K562 (cell line): ENCODE results near the gene POGZ. TPM values are rescaled to one million over a fixed set of nuclear protein-coding genes. Genes with fewer than 3 reads are reported as not detected.

Source experiments
- ATAC-seq: fragments of 200-7000 bp; cut with Tn5 transposase; 3 replicates; pipeline ENCODE4 v1.9.1; 2020; ENCODE audit warnings: moderate library complexity
- BruUV-seq: library from RNA; stranded (reverse); fragments of 400-500 nt; replicated peaks from 2 replicates; lab custom pipeline; 2021; lab: Mats Ljungman, UMichigan
- CTCF ChIA-PET: fragments of 300-600 bp; formaldehyde crosslinking; extraction: SDS; loops from one replicate; lab custom pipeline; 2021; ENCODE audit warnings: low intra/inter-chr PET ratio; lab: Yijun Ruan, JAX
- POLR2A ChIA-PET: fragments of 300-600, 350-650 bp; sonication (Branson Sonifier 250); formaldehyde crosslinking; extraction: SDS; loops from one replicate; lab custom pipeline; 2021; ENCODE audit warnings: antibody characterized with exemption, inconsistent platforms; lab: Yijun Ruan, JAX
- DNase-seq, 4 experiments: peaks; one replicate each; pipeline versions ENCODE4 v3.0.0 to v3.0.0-alpha.2; 2011 to 2018; ENCODE audit warnings: low spot score in 3 of 4, mixed read lengths in 3 of 4; ENCODE audit errors: extremely low read depth in 1 of 4
- FAIRE-seq: peaks from 2 replicates; lab custom pipeline; 2011; peaks lifted over from hg19 to GRCh38; lab: Jason Lieb, UNC
- H2AFZ ChIP-seq: 2 replicates; pipeline ENCODE4 v1.6.0; 2011; ENCODE audit warnings: low read depth, low read length, control low read depth, inconsistent platforms
- H3K27ac ChIP-seq: fragments of 200-600 bp; 3 replicates; pipeline ENCODE4 v1.8.0; 2011; ENCODE audit warnings: low read depth, mild to moderate bottlenecking, control low read depth, inconsistent platforms, low read length, moderate library complexity, mixed read lengths; ENCODE audit errors: extremely low read depth
- H3K27me3 ChIP-seq, 2 experiments: fragments of 300-600 bp in 1 of 2; 2 replicates in 1 of 2; 3 replicates in 1 of 2; pipeline versions ENCODE4 v1.6.0 to v1.8.0; 2011; ENCODE audit warnings: inconsistent platforms in 2 of 2, low read length in 2 of 2, mild to moderate bottlenecking in 1 of 2, mixed read lengths in 1 of 2, moderate library complexity in 1 of 2; ENCODE audit not compliant: control insufficient read depth in 2 of 2, insufficient read depth in 2 of 2
- H3K36me3 ChIP-seq: fragments of 300-600 bp; 3 replicates; pipeline ENCODE4 v1.8.0; 2011; ENCODE audit warnings: mild to moderate bottlenecking, low read length, inconsistent platforms; ENCODE audit not compliant: control insufficient read depth, insufficient read depth
- H3K4me1 ChIP-seq, 2 experiments: fragments of 200-600 bp in 1 of 2; replicated peaks in 1 of 2; 2 replicates in 1 of 2; 3 replicates in 1 of 2; pipeline versions ENCODE4 v1.5.1 to v1.8.0; 2011; ENCODE audit warnings: inconsistent platforms in 2 of 2, low read length in 2 of 2, mild to moderate bottlenecking in 1 of 2, mixed read lengths in 1 of 2, moderate library complexity in 1 of 2; ENCODE audit not compliant: control insufficient read depth in 2 of 2, insufficient read depth in 2 of 2
- H3K4me2 ChIP-seq: 2 replicates; pipeline ENCODE4 v1.6.1; 2011; ENCODE audit warnings: low read length, control low read depth, inconsistent platforms, mixed read lengths; ENCODE audit not compliant: insufficient read depth
- H3K4me3 ChIP-seq: fragments of 200-600 bp; sonication (generic), shearing (Covaris generic); 2 replicates; pipeline ENCODE4 v1.5.1; 2016; ENCODE audit warnings: control low read depth, inconsistent platforms
- H3K79me2 ChIP-seq: fragments of 200-600 bp; 3 replicates; pipeline ENCODE4 v1.8.0; 2011; ENCODE audit warnings: low read length, inconsistent platforms; ENCODE audit not compliant: control insufficient read depth, insufficient read depth
- H3K9ac ChIP-seq, 2 experiments: 2 replicates each; pipeline versions ENCODE4 v1.6.0 to v1.6.1; 2011; ENCODE audit warnings: low read depth in 2 of 2, low read length in 2 of 2, control low read depth in 1 of 2, inconsistent platforms in 1 of 2, mild to moderate bottlenecking in 1 of 2, mixed read lengths in 1 of 2; ENCODE audit not compliant: insufficient read depth in 1 of 2
- H3K9me1 ChIP-seq: one replicate; pipeline ENCODE4 v1.6.0; 2011; ENCODE audit warnings: inconsistent platforms, mild to moderate bottlenecking, low read length, moderate library complexity; ENCODE audit not compliant: control insufficient read depth, insufficient read depth
- H3K9me3 ChIP-seq: replicated peaks from 2 replicates; pipeline ENCODE4 v1.5.1; 2011; ENCODE audit warnings: low read depth, low read length, inconsistent platforms; ENCODE audit not compliant: control insufficient read depth, insufficient read depth
- H4K20me1 ChIP-seq: replicated peaks from 2 replicates; pipeline ENCODE4 v1.6.1; 2011; ENCODE audit warnings: low read length, inconsistent platforms, mixed read lengths; ENCODE audit not compliant: control insufficient read depth, insufficient read depth
- SPI1 ChIP-seq: IDR thresholded peaks from 2 replicates; pipeline ENCODE4 v1.6.1; 2011; ENCODE audit warnings: low read depth, low read length, control low read depth, borderline replicate concordance
- WGBS: fragments of 100-300 bp; shearing (Covaris generic); methylation state at CpG from one replicate; pipeline ENCODE4 v1.1.6; 2016; ENCODE audit warnings: low coverage, mixed read lengths; ENCODE audit not compliant: insufficient coverage; ENCODE audit errors: missing lambda C conversion rate; 5-methylcytosine and 5-hydroxymethylcytosine counted together
- in situ Hi-C: fragments of 300-500 bp; cut with MboI; formaldehyde crosslinking; loops from 4 replicates; pipeline ENCODE4 v1.15.0; 2018; ENCODE audit warnings: inconsistent platforms, mixed read lengths
- intact Hi-C: fragments of 100-400 bp; cut with micrococcal nuclease; formaldehyde crosslinking; loops from 2 replicates; pipeline ENCODE4 v1.14.2; 2022
- polyA plus RNA-seq, 8 experiments: library from polyadenylated mRNA; depleted of rRNA in 4 of 8; stranded (reverse) in 5 of 8; unstranded in 3 of 8; fragments of >200 nt; fragmentation: Nextera tagmentation in 2 of 8; fragmentation: Illumina TruSeq in 1 of 8; extraction: Ambion mirVana in 2 of 8; extraction: Trizol in 1 of 8; gene quantifications; 2 replicates each; pipeline versions ENCODE4 v1.2.1 to v1.2.3, GENCODE V29; 2011 to 2014; ENCODE audit warnings: inconsistent platforms in 1 of 8, missing spikeins in 1 of 8
- small RNA-seq: library from RNA; depleted of rRNA; stranded (forward); fragments of <200 nt; gene quantifications from one replicate; pipeline ENCODE3, GENCODE V24; 2014
- total RNA-seq, 7 experiments: library from RNA; depleted of rRNA in 6 of 7; stranded (reverse); fragments of >200 nt in 6 of 7; fragmentation: Illumina TruSeq in 2 of 7; extraction: Trizol in 2 of 7; gene quantifications; 2 replicates each; pipeline versions ENCODE4 v1.2.1 to v1.2.3, GENCODE V29; 2011 to 2021; ENCODE audit warnings: low replicate concordance in 1 of 7
- TF ChIP-seq, protein P1 (sequence below): fragments of 250-450 bp; sonication (Bioruptor Pico); IDR thresholded peaks from 2 replicates; pipeline ENCODE4 v1.5.0; 2021
- TF ChIP-seq, protein P2 (sequence below): fragments of 450-650 bp; formaldehyde crosslinking; IDR thresholded peaks from 2 replicates; pipeline ENCODE4 v1.4.0; 2020; ENCODE audit warnings: mild to moderate bottlenecking

Gene POGZ
- total and polyA plus RNA-seq, 9 of the 15 experiments (the other 6 are each of a cell fraction or from before 2014, with no cell fraction given) = 9.4 to 40.6 (median 21.6) TPM

DNA sequence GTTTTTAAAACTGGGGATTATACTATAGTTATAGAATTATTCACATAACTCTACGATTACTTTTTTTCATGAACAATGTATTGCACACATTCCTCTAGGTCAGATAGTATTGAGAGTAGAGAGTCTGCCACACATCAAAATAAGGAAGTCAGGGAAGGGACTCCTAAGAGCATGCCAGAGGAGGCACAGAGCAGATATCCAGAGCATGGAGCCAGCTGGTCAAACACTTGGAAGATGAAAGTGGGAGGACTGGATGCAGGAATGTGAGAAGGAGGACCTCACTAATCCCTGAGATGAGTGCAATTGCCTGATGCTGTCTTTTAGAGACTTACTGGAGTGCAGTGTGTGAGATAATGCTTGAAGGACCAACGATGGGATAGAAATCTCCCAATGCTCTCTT is 102.6 kb downstream of the POGZ start:
- no peak overlapping the region for H3K27ac ChIP-seq
- no peaks in the 10 kb centered on the region for H4K20me1 ChIP-seq
- H3K4me3 ChIP-seq = no peak overlapping the region
- ATAC-seq = no peak; the same call in 2 of the 3 replicates
- ChIA-PET CTCF (no interaction called here), POLR2A (interaction anchor here (0.8 to 1.4 kb wide), 3 partner anchors 11 to 45 kb away, joined by 3 to 4 read pairs (median 3); partner anchors contain the start of gene PSMB4)
- in situ Hi-C loops (no loop called here), intact Hi-C loops (no loop called here)
- no peaks in the 10 kb centered on the region for H3K36me3 ChIP-seq
- 4% methylated on average over 2 of the region's 2 CpGs for WGBS
- H3K4me1 ChIP-seq = no peaks in the 10 kb centered on the region; a peak in 1 of 5 replicates
- FAIRE-seq = no peak
- TF ChIP-seq SPI1 = peak; percentile 70; the same call in 1 of the 2 replicates
- TF ChIP-seq, protein P1, sequence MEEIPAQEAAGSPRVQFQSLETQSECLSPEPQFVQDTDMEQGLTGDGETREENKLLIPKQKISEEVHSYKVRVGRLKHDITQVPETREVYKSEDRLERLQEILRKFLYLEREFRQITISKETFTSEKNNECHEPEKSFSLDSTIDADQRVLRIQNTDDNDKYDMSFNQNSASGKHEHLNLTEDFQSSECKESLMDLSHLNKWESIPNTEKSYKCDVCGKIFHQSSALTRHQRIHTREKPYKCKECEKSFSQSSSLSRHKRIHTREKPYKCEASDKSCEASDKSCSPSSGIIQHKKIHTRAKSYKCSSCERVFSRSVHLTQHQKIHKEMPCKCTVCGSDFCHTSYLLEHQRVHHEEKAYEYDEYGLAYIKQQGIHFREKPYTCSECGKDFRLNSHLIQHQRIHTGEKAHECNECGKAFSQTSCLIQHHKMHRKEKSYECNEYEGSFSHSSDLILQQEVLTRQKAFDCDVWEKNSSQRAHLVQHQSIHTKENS = no peak
- TF ChIP-seq, protein P2, sequence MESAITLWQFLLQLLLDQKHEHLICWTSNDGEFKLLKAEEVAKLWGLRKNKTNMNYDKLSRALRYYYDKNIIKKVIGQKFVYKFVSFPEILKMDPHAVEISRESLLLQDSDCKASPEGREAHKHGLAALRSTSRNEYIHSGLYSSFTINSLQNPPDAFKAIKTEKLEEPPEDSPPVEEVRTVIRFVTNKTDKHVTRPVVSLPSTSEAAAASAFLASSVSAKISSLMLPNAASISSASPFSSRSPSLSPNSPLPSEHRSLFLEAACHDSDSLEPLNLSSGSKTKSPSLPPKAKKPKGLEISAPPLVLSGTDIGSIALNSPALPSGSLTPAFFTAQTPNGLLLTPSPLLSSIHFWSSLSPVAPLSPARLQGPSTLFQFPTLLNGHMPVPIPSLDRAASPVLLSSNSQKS (CRISPR knock-in tag) = no peak
- TF ChIP-seq, all 486 proteins: peak for 1
- BruUV-seq = no TSS peak
- no peak overlapping the region for H3K4me2 ChIP-seq
- H3K27me3 ChIP-seq = no peaks in the 10 kb centered on the region
- no peak overlapping the region for H3K9ac ChIP-seq
- no peak for DNase-seq
- no peaks in the 10 kb centered on the region for H3K79me2 ChIP-seq
- no peaks in the 10 kb centered on the region for H3K9me1 ChIP-seq
- no peak overlapping the region for H2AFZ ChIP-seq
- peaks cover 3% of the 10 kb centered on the region; the same call in 1 of the 2 replicates for H3K9me3 ChIP-seq

Small RNA genes lying within 50 kb of the gene (small RNA-seq; reads per million reads assigned to genes)
- 0.62 reads per million, percentile 35 among the genes with 10 or more reads in this experiment for gene RNY4P25

Other genes starting within 250 kb of the POGZ start
Only the 7 nearest of the 9 such genes appear.
- gene PI4KB, start 132.1 kb downstream of the POGZ start, total RNA-seq (2014; rRNA removed) = 45.1 and 62.4 TPM in 2 replicates
- 20.5 and 27.9 TPM in 2 replicates for gene PI4KB, start 132.1 kb downstream of the POGZ start, total RNA-seq (2014; rRNA removed; fragmentation: Illumina TruSeq; extraction: Trizol)
- 30.1 and 32.8 TPM in 2 replicates for gene PI4KB, start 132.1 kb downstream of the POGZ start, total RNA-seq (2015; rRNA removed; fragmentation: Illumina TruSeq; extraction: Trizol)
- gene PI4KB, start 132.1 kb downstream of the POGZ start, total RNA-seq (2021) = 51.8 and 54.3 TPM in 2 replicates
- 65.4 and 78.3 TPM in 2 replicates for gene PI4KB, start 132.1 kb downstream of the POGZ start, polyA plus RNA-seq (2011; rRNA removed)
- gene PI4KB, start 132.1 kb downstream of the POGZ start, polyA plus RNA-seq (2014; fragmentation: Illumina TruSeq; extraction: Trizol) = 55.8 and 58.0 TPM in 2 replicates
- 1 to 10 TPM; 3.1 to 8.9 TPM for gene PI4KB, start 132.1 kb downstream of the POGZ start, polyA plus RNA-seq (2014; fragmentation: Nextera tagmentation; extraction: Ambion mirVana)
- 45.9 and 67.2 TPM in 2 replicates for gene PI4KB, start 132.1 kb downstream of the POGZ start, polyA plus RNA-seq (2014; rRNA removed)
- 25.7 and 30.5 TPM in 2 replicates for gene RFX5, start 112.2 kb downstream of the POGZ start, total RNA-seq (2014; rRNA removed)
- 32.2 and 34.6 TPM in 2 replicates for gene RFX5, start 112.2 kb downstream of the POGZ start, total RNA-seq (2014; rRNA removed; fragmentation: Illumina TruSeq; extraction: Trizol)
- gene RFX5, start 112.2 kb downstream of the POGZ start, total RNA-seq (2015; rRNA removed; fragmentation: Illumina TruSeq; extraction: Trizol) = 29.4 and 30.4 TPM in 2 replicates
- gene RFX5, start 112.2 kb downstream of the POGZ start, total RNA-seq (2021) = 32.7 and 36.1 TPM in 2 replicates
- gene RFX5, start 112.2 kb downstream of the POGZ start, polyA plus RNA-seq (2011; rRNA removed) = 38.5 and 40.3 TPM in 2 replicates
- 36.2 and 48.2 TPM in 2 replicates for gene RFX5, start 112.2 kb downstream of the POGZ start, polyA plus RNA-seq (2014; fragmentation: Illumina TruSeq; extraction: Trizol)
- 1 to 10 TPM; 3.8 to 4.9 TPM for gene RFX5, start 112.2 kb downstream of the POGZ start, polyA plus RNA-seq (2014; fragmentation: Nextera tagmentation; extraction: Ambion mirVana)
- 27.9 and 32.3 TPM in 2 replicates for gene RFX5, start 112.2 kb downstream of the POGZ start, polyA plus RNA-seq (2014; rRNA removed)
- gene SELENBP1, start 86.8 kb downstream of the POGZ start, total RNA-seq (2014; rRNA removed) = 40.7 and 62.2 TPM in 2 replicates
- gene SELENBP1, start 86.8 kb downstream of the POGZ start, total RNA-seq (2014; rRNA removed; fragmentation: Illumina TruSeq; extraction: Trizol) = 18.9 and 28.3 TPM in 2 replicates
- 25.8 and 25.9 TPM in 2 replicates for gene SELENBP1, start 86.8 kb downstream of the POGZ start, total RNA-seq (2015; rRNA removed; fragmentation: Illumina TruSeq; extraction: Trizol)
- gene SELENBP1, start 86.8 kb downstream of the POGZ start, total RNA-seq (2021) = 41.9 and 42.9 TPM in 2 replicates
- 30.2 and 53.7 TPM in 2 replicates for gene SELENBP1, start 86.8 kb downstream of the POGZ start, polyA plus RNA-seq (2011; rRNA removed)
- gene SELENBP1, start 86.8 kb downstream of the POGZ start, polyA plus RNA-seq (2014; fragmentation: Illumina TruSeq; extraction: Trizol) = 45.0 and 45.3 TPM in 2 replicates
- gene SELENBP1, start 86.8 kb downstream of the POGZ start, polyA plus RNA-seq (2014; fragmentation: Nextera tagmentation; extraction: Ambion mirVana) = 10 to 100 TPM; 52.1 to 81.2 TPM
- 47.1 and 50.8 TPM in 2 replicates for gene SELENBP1, start 86.8 kb downstream of the POGZ start, polyA plus RNA-seq (2014; rRNA removed)
- gene PSMB4, start 59.9 kb downstream of the POGZ start, total RNA-seq (2014; rRNA removed) = 443 and 445 TPM in 2 replicates
- 352 and 409 TPM in 2 replicates for gene PSMB4, start 59.9 kb downstream of the POGZ start, total RNA-seq (2014; rRNA removed; fragmentation: Illumina TruSeq; extraction: Trizol)
- 383 and 397 TPM in 2 replicates for gene PSMB4, start 59.9 kb downstream of the POGZ start, total RNA-seq (2015; rRNA removed; fragmentation: Illumina TruSeq; extraction: Trizol)
- 411 and 426 TPM in 2 replicates for gene PSMB4, start 59.9 kb downstream of the POGZ start, total RNA-seq (2021)
- 448 and 475 TPM in 2 replicates for gene PSMB4, start 59.9 kb downstream of the POGZ start, polyA plus RNA-seq (2011; rRNA removed)
- gene PSMB4, start 59.9 kb downstream of the POGZ start, polyA plus RNA-seq (2014; fragmentation: Illumina TruSeq; extraction: Trizol) = 559 and 568 TPM in 2 replicates
- 100 to 1,000 TPM; 638 to 674 TPM for gene PSMB4, start 59.9 kb downstream of the POGZ start, polyA plus RNA-seq (2014; fragmentation: Nextera tagmentation; extraction: Ambion mirVana)
- gene PSMB4, start 59.9 kb downstream of the POGZ start, polyA plus RNA-seq (2014; rRNA removed) = 603 and 655 TPM in 2 replicates
- 1.4 TPM in 1 of 2 replicates, not detected in the other for gene CGN, start 51.9 kb upstream of the POGZ start, total RNA-seq (2014; rRNA removed)
- 0.04 and 0.06 TPM in 2 replicates for gene CGN, start 51.9 kb upstream of the POGZ start, total RNA-seq (2014; rRNA removed; fragmentation: Illumina TruSeq; extraction: Trizol)
- 0.07 TPM in 1 of 2 replicates, not detected in the other for gene CGN, start 51.9 kb upstream of the POGZ start, total RNA-seq (2015; rRNA removed; fragmentation: Illumina TruSeq; extraction: Trizol)
- gene CGN, start 51.9 kb upstream of the POGZ start, total RNA-seq (2021) = 0.27 and 0.34 TPM in 2 replicates
- gene CGN, start 51.9 kb upstream of the POGZ start, polyA plus RNA-seq (2011; rRNA removed) = 0.14 and 0.16 TPM in 2 replicates
- gene CGN, start 51.9 kb upstream of the POGZ start, polyA plus RNA-seq (2014; fragmentation: Illumina TruSeq; extraction: Trizol) = 0.03 and 0.19 TPM in 2 replicates
- gene CGN, start 51.9 kb upstream of the POGZ start, polyA plus RNA-seq (2014; fragmentation: Nextera tagmentation; extraction: Ambion mirVana) = under 1 TPM in 1 of 2 experiments, not detected in 1; 0.18 TPM
- gene CGN, start 51.9 kb upstream of the POGZ start, polyA plus RNA-seq (2014; rRNA removed) = 0.09 TPM in 1 of 2 replicates, not detected in the other
- gene TUFT1, start 80.8 kb upstream of the POGZ start, total RNA-seq (2014; rRNA removed) = 1.4 and 1.6 TPM in 2 replicates
- gene TUFT1, start 80.8 kb upstream of the POGZ start, total RNA-seq (2014; rRNA removed; fragmentation: Illumina TruSeq; extraction: Trizol) = 1.2 and 1.6 TPM in 2 replicates
- gene TUFT1, start 80.8 kb upstream of the POGZ start, total RNA-seq (2015; rRNA removed; fragmentation: Illumina TruSeq; extraction: Trizol) = 0.54 and 0.68 TPM in 2 replicates
- gene TUFT1, start 80.8 kb upstream of the POGZ start, total RNA-seq (2021) = 1.4 and 2.0 TPM in 2 replicates
- gene TUFT1, start 80.8 kb upstream of the POGZ start, polyA plus RNA-seq (2011; rRNA removed) = 1.5 and 2.4 TPM in 2 replicates
- gene TUFT1, start 80.8 kb upstream of the POGZ start, polyA plus RNA-seq (2014; fragmentation: Illumina TruSeq; extraction: Trizol) = 1.9 and 2.2 TPM in 2 replicates
- gene TUFT1, start 80.8 kb upstream of the POGZ start, polyA plus RNA-seq (2014; fragmentation: Nextera tagmentation; extraction: Ambion mirVana) = 1 to 10 TPM; 1.7 to 2.0 TPM
- 1.7 TPM in 2 replicates for gene TUFT1, start 80.8 kb upstream of the POGZ start, polyA plus RNA-seq (2014; rRNA removed)
- 9.0 and 9.6 TPM in 2 replicates for gene SNX27, start 152.6 kb upstream of the POGZ start, total RNA-seq (2014; rRNA removed)
- 11.1 and 14.8 TPM in 2 replicates for gene SNX27, start 152.6 kb upstream of the POGZ start, total RNA-seq (2014; rRNA removed; fragmentation: Illumina TruSeq; extraction: Trizol)
- 10.4 and 10.6 TPM in 2 replicates for gene SNX27, start 152.6 kb upstream of the POGZ start, total RNA-seq (2015; rRNA removed; fragmentation: Illumina TruSeq; extraction: Trizol)
- 15.3 and 18.7 TPM in 2 replicates for gene SNX27, start 152.6 kb upstream of the POGZ start, total RNA-seq (2021)
- 13.2 and 13.6 TPM in 2 replicates for gene SNX27, start 152.6 kb upstream of the POGZ start, polyA plus RNA-seq (2011; rRNA removed)
- gene SNX27, start 152.6 kb upstream of the POGZ start, polyA plus RNA-seq (2014; fragmentation: Illumina TruSeq; extraction: Trizol) = 5.1 and 6.8 TPM in 2 replicates
- 10 to 100 TPM in 1 of 2 experiments, 1 to 10 TPM in 1; 4.5 to 10.1 TPM for gene SNX27, start 152.6 kb upstream of the POGZ start, polyA plus RNA-seq (2014; fragmentation: Nextera tagmentation; extraction: Ambion mirVana)
- gene SNX27, start 152.6 kb upstream of the POGZ start, polyA plus RNA-seq (2014; rRNA removed) = 7.6 and 8.3 TPM in 2 replicates